Fibroblast of lung (primary cell): ENCODE measurements around the gene PRR15. TPM values are rescaled to one million over a fixed set of nuclear protein-coding genes. Genes with fewer than 3 reads are reported as not detected.

ENCODE experiments used
- DNase-seq, 2 donors: peaks; one replicate each; pipeline versions ENCODE4 v3.0.0 to v3.0.0-alpha.2; 2010; ENCODE audit warnings: low read depth in 2 of 2
- H2AFZ ChIP-seq: 2 replicates; pipeline ENCODE4 v1.5.1; 2012; ENCODE audit warnings: low read length, control low read depth, inconsistent platforms
- H3K27ac ChIP-seq: 2 replicates; pipeline ENCODE4 v1.5.1; 2011; ENCODE audit warnings: low read length, control low read depth; ENCODE audit not compliant: insufficient read depth
- H3K27me3 ChIP-seq: 2 replicates; pipeline ENCODE4 v1.5.1; 2011; ENCODE audit warnings: mild to moderate bottlenecking, low read length; ENCODE audit not compliant: control insufficient read depth, insufficient read depth
- H3K36me3 ChIP-seq: 2 replicates; pipeline ENCODE4 v1.5.1; 2011; ENCODE audit warnings: low read length; ENCODE audit not compliant: control insufficient read depth, insufficient read depth
- H3K4me1 ChIP-seq: 2 replicates; pipeline ENCODE4 v1.5.1; 2011; ENCODE audit warnings: low read length; ENCODE audit not compliant: control insufficient read depth, insufficient read depth; ENCODE audit errors: extremely low read depth
- H3K4me2 ChIP-seq: 2 replicates; pipeline ENCODE4 v1.5.1; 2011; ENCODE audit warnings: low read length, control low read depth; ENCODE audit not compliant: insufficient read depth; ENCODE audit errors: extremely low read depth
- H3K4me3 ChIP-seq, 4 experiments: fragments of 200-600 bp in 1 of 4; sonication (generic) in 1 of 4; replicated peaks in 1 of 4; 2 replicates each; pipeline ENCODE4 v1.5.1; 2011 to 2016; ENCODE audit warnings: low read length in 4 of 4, low read depth in 3 of 4, mild to moderate bottlenecking in 3 of 4, control low read depth in 2 of 4, inconsistent platforms in 1 of 4, mixed read lengths in 1 of 4; ENCODE audit not compliant: insufficient read depth in 1 of 4; ENCODE audit errors: control extremely low read depth in 1 of 4
- H3K79me2 ChIP-seq: 2 replicates; pipeline ENCODE4 v1.5.1; 2012; ENCODE audit warnings: mild to moderate bottlenecking, low read length, inconsistent platforms; ENCODE audit not compliant: control insufficient read depth, insufficient read depth
- H3K9ac ChIP-seq: 2 replicates; pipeline ENCODE4 v1.5.1; 2011; ENCODE audit warnings: mild to moderate bottlenecking, low read length, control low read depth; ENCODE audit not compliant: insufficient read depth
- H3K9me3 ChIP-seq: 2 replicates; pipeline ENCODE4 v1.5.1; 2012; ENCODE audit warnings: low read depth, low read length; ENCODE audit not compliant: control insufficient read depth, insufficient read depth
- H4K20me1 ChIP-seq: 2 replicates; pipeline ENCODE4 v1.5.1; 2011; ENCODE audit warnings: low read length; ENCODE audit not compliant: control insufficient read depth, insufficient read depth; ENCODE audit errors: extremely low read depth
- CTCF ChIP-seq, 2 donors: IDR thresholded peaks in 1 of 2; conservative IDR thresholded peaks in 1 of 2; 1 replicate in 1 of 2; 2 replicates in 1 of 2; pipeline ENCODE4 v1.5.1; 2011 to 2012; ENCODE audit warnings: low read length in 2 of 2, control low read depth in 1 of 2, inconsistent platforms in 1 of 2, low read depth in 1 of 2, mild to moderate bottlenecking in 1 of 2
- EZH2 ChIP-seq: IDR thresholded peaks from 2 replicates; pipeline ENCODE4 v1.5.1; 2012; ENCODE audit warnings: low read length, control low read depth, mild to moderate bottlenecking; ENCODE audit errors: missing control alignments
- polyA plus RNA-seq, 2 donors: library from polyadenylated mRNA; depleted of rRNA in 1 of 2; stranded (reverse) in 1 of 2; unstranded in 1 of 2; fragments of >200 nt; gene quantifications; 2 replicates each; pipeline ENCODE4 v1.2.1, GENCODE V29; 2011 to 2012; ENCODE audit warnings: missing spikeins in 1 of 2
- total RNA-seq: library from RNA; depleted of rRNA; stranded (reverse); fragments of >200 nt; gene quantifications from 2 replicates; pipeline ENCODE4 v1.2.1, GENCODE V29; 2014

The PRR15 gene
- total and polyA plus RNA-seq, 2 donors (not counting 1 experiment from before 2014, with no cell fraction given), result not detected

GRCh38 chr7:29574659-29575058 is 11.0 kb downstream of the PRR15 start:
- TF ChIP-seq CTCF (conservative IDR thresholded peaks at IDR 0.05 in 1 of 2, IDR thresholded peaks at IDR 0.05 in 1 of 2; ENCODE audit: low read depth in 1 of 2, low read length in 2 of 2), result no peak
- TF ChIP-seq EZH2, result no peak
- Histone ChIP-seq H3K9ac (no peak overlapping the region), H3K4me3 (no peak overlapping the region), H3K27me3 (peaks cover 20% of the 10 kb centered on the region), H2AFZ (no peak overlapping the region), H3K9me3 (no peaks in the 10 kb centered on the region), H4K20me1 (no peaks in the 10 kb centered on the region), H3K4me1 (no peaks in the 10 kb centered on the region), H3K36me3 (no peaks in the 10 kb centered on the region), H3K27ac (no peak overlapping the region), H3K79me2 (no peaks in the 10 kb centered on the region), H3K4me2 (no peak overlapping the region)
- no peak for DNase-seq

- no peaks in the 10 kb centered on the region for H3K79me2 ChIP-seq
- H3K4me3 ChIP-seq, result no peak overlapping the region
- H3K36me3 ChIP-seq, result no peaks in the 10 kb centered on the region
- no peaks in the 10 kb centered on the region for H3K27me3 ChIP-seq
- no peak overlapping the region for H3K27ac ChIP-seq
- H3K4me1 ChIP-seq, result no peaks in the 10 kb centered on the region
- no peak for DNase-seq
- TF ChIP-seq CTCF (conservative IDR thresholded peaks at IDR 0.05 in 1 of 2, IDR thresholded peaks at IDR 0.05 in 1 of 2; ENCODE audit: low read depth in 1 of 2, low read length in 2 of 2), result no peak
- no peak for TF ChIP-seq EZH2
- no peaks in the 10 kb centered on the region for H4K20me1 ChIP-seq
- H3K4me2 ChIP-seq, result no peak overlapping the region
- no peak overlapping the region for H2AFZ ChIP-seq
- H3K9ac ChIP-seq, result no peak overlapping the region
- H3K9me3 ChIP-seq, result no peaks in the 10 kb centered on the region
Observed at GRCh38 chr7:29587195-29587808, 23.7 kb downstream of the PRR15 start.

GRCh38 chr7:29588212-29588611 is 24.6 kb downstream of the PRR15 start:
- Histone ChIP-seq H3K4me1 (no peaks in the 10 kb centered on the region), H3K79me2 (no peaks in the 10 kb centered on the region), H3K9me3 (no peaks in the 10 kb centered on the region), H2AFZ (no peak overlapping the region), H3K4me3 (no peak overlapping the region), H4K20me1 (no peaks in the 10 kb centered on the region), H3K27ac (no peak overlapping the region), H3K36me3 (no peaks in the 10 kb centered on the region), H3K27me3 (no peaks in the 10 kb centered on the region), H3K4me2 (no peak overlapping the region), H3K9ac (no peak overlapping the region)
- no peak for TF ChIP-seq EZH2
- TF ChIP-seq CTCF (conservative IDR thresholded peaks at IDR 0.05 in 1 of 2, IDR thresholded peaks at IDR 0.05 in 1 of 2; ENCODE audit: low read depth in 1 of 2, low read length in 2 of 2), result no peak
- DNase-seq, result no peak
